ENCODE data around the gene CREB3L4. TPM values are rescaled to one million over a fixed set of nuclear protein-coding genes. Genes with fewer than 3 reads are reported as not detected.
"Not testable (repeated sequence)": the region's sequence is repeated elsewhere in the genome, so short reads cannot be mapped to it uniquely, and the experiment has no call there.

CREB3L4 gene

DNA sequence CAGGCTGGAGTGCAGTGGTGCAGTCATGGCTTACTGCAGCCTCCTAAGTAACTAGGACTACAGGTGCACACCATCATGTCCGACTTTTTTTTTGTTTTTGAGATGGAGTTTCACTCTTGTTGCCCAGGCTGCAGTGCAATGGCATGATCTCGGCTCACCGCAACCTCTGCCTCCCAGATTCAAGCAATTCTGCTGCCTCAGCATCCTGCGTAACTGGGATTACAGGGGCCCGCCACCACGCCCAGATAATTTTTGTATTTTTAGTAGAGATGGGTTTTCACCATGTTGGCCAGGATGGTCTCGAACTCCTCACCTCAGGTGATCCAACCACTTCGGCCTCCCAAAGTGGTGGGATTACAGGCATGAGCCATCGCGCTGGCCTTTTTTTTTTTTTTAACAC lies 29.2 kb downstream of the CREB3L4 start:
- not testable (repeated sequence) for H3K9me3 ChIP-seq (replicated peaks; ENCODE audit: low read length); H3K4me1 ChIP-seq (ENCODE audit: control insufficient read depth, insufficient read depth, low read length); H3K4me3 ChIP-seq (ENCODE audit: low read length); H3K9ac ChIP-seq (ENCODE audit: low read depth, low read length); H3K4me2 ChIP-seq (ENCODE audit: low read length); H3K27me3 ChIP-seq (ENCODE audit: control insufficient read depth, insufficient read depth, low read length)
- peaks cover 27% of the 10 kb centered on the region for H3K36me3 ChIP-seq (ENCODE audit: insufficient read depth, low read length)

DNA sequence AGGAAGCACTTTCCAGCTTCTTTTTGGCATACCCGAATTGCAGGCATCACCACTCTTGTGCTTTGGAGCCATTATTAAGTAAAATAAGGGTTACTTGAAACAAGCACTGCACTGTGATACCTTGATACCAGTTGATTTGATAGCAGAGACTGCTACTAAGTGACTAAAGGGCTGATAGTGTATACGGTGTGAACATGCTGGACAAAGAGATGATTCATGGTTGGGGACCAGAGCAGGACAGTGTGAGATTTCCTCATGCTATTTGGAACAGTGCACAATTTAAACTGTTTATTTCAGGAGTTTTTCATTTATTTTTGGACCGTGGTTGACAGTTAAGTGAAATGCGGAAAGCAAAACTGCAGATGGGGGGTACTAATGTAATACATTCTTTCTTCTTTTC lies 32.7 kb downstream of the CREB3L4 start:
- Histone ChIP-seq H3K36me3 (ENCODE audit: insufficient read depth, low read length) (peaks cover 3% of the 10 kb centered on the region), H3K9ac (ENCODE audit: low read depth, low read length) (no peak overlapping the region), H3K4me3 (ENCODE audit: low read length) (no peak overlapping the region), H3K27me3 (ENCODE audit: control insufficient read depth, insufficient read depth, low read length) (no peaks in the 10 kb centered on the region), H3K9me3 (replicated peaks; ENCODE audit: low read length) (no peaks in the 10 kb centered on the region), H3K4me1 (ENCODE audit: control insufficient read depth, insufficient read depth, low read length) (no peaks in the 10 kb centered on the region), H3K4me2 (ENCODE audit: low read length) (no peak overlapping the region)

DNA sequence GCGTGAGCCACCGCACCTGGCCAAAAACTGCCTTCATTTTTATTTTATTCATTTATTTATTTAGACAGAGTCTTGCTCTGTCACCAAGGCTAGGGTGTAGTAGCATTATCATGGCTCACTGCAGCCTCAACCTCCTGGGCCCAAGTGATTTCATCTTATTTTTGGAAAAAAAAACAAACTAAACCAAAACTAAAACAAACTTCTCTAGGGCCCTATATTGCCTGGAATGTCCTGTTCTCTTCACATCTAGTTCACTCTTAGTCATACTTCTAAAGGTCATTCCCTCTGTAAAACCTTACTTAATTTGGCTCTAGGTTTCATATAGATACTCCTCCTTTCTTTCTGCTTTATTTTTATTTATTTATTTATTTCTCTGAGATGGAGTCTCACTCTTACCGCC lies 38.4 kb downstream of the CREB3L4 start:
- H3K4me2 ChIP-seq (ENCODE audit: low read length), result no peak overlapping the region
- H3K4me1 ChIP-seq (ENCODE audit: control insufficient read depth, insufficient read depth, low read length), result peaks cover 5% of the 10 kb centered on the region
- H3K9ac ChIP-seq (ENCODE audit: low read depth, low read length), result no peak overlapping the region
- H3K36me3 ChIP-seq (ENCODE audit: insufficient read depth, low read length), result no peaks in the 10 kb centered on the region
- no peaks in the 10 kb centered on the region for H3K9me3 ChIP-seq (replicated peaks; ENCODE audit: low read length)
- no peak overlapping the region for H3K4me3 ChIP-seq (ENCODE audit: low read length)
- H3K27me3 ChIP-seq (ENCODE audit: control insufficient read depth, insufficient read depth, low read length), result no peaks in the 10 kb centered on the region

DNA sequence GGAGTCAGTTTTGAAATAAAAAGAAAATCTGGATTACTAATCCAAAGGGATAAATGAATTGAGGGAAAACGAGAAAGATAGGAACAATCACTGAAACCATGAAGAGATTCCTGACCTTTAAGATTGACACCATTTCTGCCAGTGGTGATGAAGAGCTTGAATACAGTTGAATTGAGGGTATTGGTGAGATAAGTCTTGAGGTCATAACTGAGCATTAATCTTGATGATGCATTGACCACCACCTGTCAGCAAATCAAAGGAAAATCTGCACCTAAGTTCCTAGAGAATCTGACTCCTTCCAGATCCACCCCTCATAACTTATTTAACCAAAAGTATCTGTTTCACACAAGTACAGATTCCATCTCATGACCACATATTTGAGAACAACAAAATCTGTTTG lies 44.4 kb downstream of the CREB3L4 start:
- Histone ChIP-seq H3K36me3 (ENCODE audit: insufficient read depth, low read length) (no peaks in the 10 kb centered on the region), H3K27me3 (ENCODE audit: control insufficient read depth, insufficient read depth, low read length) (no peaks in the 10 kb centered on the region), H3K9me3 (replicated peaks; ENCODE audit: low read length) (no peaks in the 10 kb centered on the region), H3K4me2 (ENCODE audit: low read length) (no peak overlapping the region), H3K9ac (ENCODE audit: low read depth, low read length) (no peak overlapping the region), H3K4me3 (ENCODE audit: low read length) (no peak overlapping the region), H3K4me1 (ENCODE audit: control insufficient read depth, insufficient read depth, low read length) (peaks cover 5% of the 10 kb centered on the region)

DNA sequence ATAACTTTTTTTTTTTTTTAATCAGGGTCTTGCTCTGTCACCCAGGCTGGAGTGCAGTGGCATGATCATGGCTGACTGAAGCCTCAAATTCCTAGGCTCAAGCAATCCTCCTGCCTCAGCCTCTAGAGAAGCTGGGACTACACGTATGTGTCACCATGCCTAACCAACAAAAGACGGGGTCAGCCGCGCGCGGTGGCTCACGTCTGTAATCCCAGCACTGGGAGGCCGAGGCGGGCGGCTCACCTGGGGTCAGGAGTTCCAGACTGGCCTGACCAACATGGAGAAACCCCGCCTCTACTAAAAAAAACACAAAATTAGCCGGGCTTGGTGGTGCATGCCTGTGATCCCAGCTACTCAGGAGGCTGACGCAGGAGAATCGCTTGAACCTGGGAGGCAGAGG lies 44.8 kb downstream of the CREB3L4 start:
- not testable (repeated sequence) for H3K27me3 ChIP-seq (ENCODE audit: control insufficient read depth, insufficient read depth, low read length); H3K4me1 ChIP-seq (ENCODE audit: control insufficient read depth, insufficient read depth, low read length); H3K4me3 ChIP-seq (ENCODE audit: low read length); H3K9me3 ChIP-seq (replicated peaks; ENCODE audit: low read length); H3K36me3 ChIP-seq (ENCODE audit: insufficient read depth, low read length); H3K9ac ChIP-seq (ENCODE audit: low read depth, low read length); H3K4me2 ChIP-seq (ENCODE audit: low read length)

DNA sequence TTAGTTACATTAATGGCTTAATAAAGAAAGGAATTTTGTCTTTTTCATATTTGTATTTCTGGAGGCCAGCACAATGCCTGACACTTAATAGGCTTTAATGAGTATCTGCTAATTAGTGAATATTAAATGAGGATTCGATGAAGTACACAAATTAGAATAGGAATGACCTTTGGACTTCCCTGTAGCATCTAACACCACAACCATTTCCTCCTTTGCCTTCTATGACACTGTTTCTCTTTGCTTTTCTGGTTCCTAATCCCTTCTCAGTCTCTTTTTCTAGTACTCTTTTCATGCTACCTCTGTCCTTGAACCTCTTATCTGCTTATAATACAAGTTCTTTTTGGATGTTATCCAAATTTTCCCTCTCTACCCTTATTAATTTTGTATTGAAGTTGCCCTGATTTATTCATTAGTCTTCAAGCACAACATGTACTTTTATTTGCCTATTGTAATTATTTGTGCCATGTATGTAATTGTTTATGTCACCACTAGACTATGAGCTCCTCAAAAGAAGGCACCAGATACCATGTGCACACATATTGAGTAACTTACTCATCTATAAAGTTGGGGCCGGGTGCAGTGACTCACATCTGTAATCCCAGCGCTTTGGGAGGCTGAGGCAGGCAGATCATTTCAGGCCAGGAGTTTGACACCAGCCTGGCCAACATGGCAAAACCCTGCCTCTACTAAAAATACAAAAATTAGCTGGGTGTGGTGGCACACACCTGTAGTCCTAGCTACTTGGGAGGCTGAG lies 46.6 kb downstream of the CREB3L4 start:
- H3K4me1 ChIP-seq (ENCODE audit: control insufficient read depth, insufficient read depth, low read length), result peaks cover 5% of the 10 kb centered on the region
- H3K4me3 ChIP-seq (ENCODE audit: low read length), result no peak overlapping the region
- no peak overlapping the region for H3K4me2 ChIP-seq (ENCODE audit: low read length)
- H3K9ac ChIP-seq (ENCODE audit: low read depth, low read length), result no peak overlapping the region
- H3K9me3 ChIP-seq (replicated peaks; ENCODE audit: low read length), result no peaks in the 10 kb centered on the region
- H3K27me3 ChIP-seq (ENCODE audit: control insufficient read depth, insufficient read depth, low read length), result no peaks in the 10 kb centered on the region
- no peaks in the 10 kb centered on the region for H3K36me3 ChIP-seq (ENCODE audit: insufficient read depth, low read length)

DNA sequence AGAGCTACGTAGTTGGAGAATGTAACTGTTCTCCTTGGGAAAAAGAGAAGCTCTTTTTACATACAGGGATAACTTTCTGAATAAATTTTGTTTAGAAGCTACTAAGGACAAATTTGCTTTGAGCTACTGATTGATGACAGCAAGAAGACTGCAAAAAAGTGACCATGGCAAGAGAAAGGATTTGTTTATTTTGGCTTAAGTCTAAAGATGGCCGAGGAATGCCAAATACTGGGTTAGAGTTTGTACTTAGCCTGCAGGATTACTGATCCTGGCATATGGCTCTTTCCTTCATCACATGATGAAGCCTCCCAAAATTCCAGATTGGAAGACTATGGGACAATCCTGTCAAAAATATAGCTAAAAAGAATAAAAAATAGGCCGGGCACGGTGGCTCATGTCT lies 51.6 kb downstream of the CREB3L4 start:
- no peak overlapping the region for H3K9ac ChIP-seq (ENCODE audit: low read depth, low read length)
- peaks cover 4% of the 10 kb centered on the region for H3K4me1 ChIP-seq (ENCODE audit: control insufficient read depth, insufficient read depth, low read length)
- no peak overlapping the region for H3K4me2 ChIP-seq (ENCODE audit: low read length)
- H3K9me3 ChIP-seq (replicated peaks; ENCODE audit: low read length), result no peaks in the 10 kb centered on the region
- no peaks in the 10 kb centered on the region for H3K27me3 ChIP-seq (ENCODE audit: control insufficient read depth, insufficient read depth, low read length)
- no peaks in the 10 kb centered on the region for H3K36me3 ChIP-seq (ENCODE audit: insufficient read depth, low read length)
- H3K4me3 ChIP-seq (ENCODE audit: low read length), result no peak overlapping the region

DNA sequence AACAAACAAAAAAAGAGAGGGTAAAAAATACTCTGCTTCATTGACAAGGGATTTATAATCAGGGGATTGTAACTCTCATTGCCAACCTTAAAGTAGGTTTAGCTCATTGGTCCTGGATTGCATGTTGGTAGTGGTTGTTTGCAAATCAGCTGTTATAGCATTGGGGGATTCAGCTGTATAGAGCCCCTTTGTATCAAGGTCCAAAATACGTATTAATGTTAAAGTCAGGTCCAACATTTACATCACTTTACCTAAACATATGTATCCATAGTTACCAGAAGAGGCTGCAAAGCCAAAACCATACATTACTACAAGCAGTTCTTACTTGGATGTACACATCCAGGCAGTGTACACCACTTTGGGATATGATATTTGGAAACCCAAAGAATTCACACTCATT lies 52.2 kb downstream of the CREB3L4 start:
- Histone ChIP-seq H3K4me2 (ENCODE audit: low read length) (no peak overlapping the region), H3K27me3 (ENCODE audit: control insufficient read depth, insufficient read depth, low read length) (no peaks in the 10 kb centered on the region), H3K9me3 (replicated peaks; ENCODE audit: low read length) (no peaks in the 10 kb centered on the region), H3K36me3 (ENCODE audit: insufficient read depth, low read length) (no peaks in the 10 kb centered on the region), H3K9ac (ENCODE audit: low read depth, low read length) (no peak overlapping the region), H3K4me1 (ENCODE audit: control insufficient read depth, insufficient read depth, low read length) (no peaks in the 10 kb centered on the region), H3K4me3 (ENCODE audit: low read length) (no peak overlapping the region)

Small RNA genes lying within 50 kb of the gene (small RNA-seq; reads per million reads assigned to genes)
- gene MIR6737, result not detected

All from skeletal muscle satellite cell (primary cell).